Upper lobe of left lung (tissue), 6 donors: ENCODE data around the gene COA7. TPM values are rescaled to one million over a fixed set of nuclear protein-coding genes. Genes with fewer than 3 reads are reported as not detected.

Source experiments
- ATAC-seq, 2 donors: fragments of 200-7000 bp; cut with Tn5 transposase; one replicate each; pipeline ENCODE4 v1.9.1; 2022; ENCODE audit warnings: mild to moderate bottlenecking in 2 of 2, moderate library complexity in 2 of 2; ENCODE audit not compliant: low FRiP score in 2 of 2
- DNase-seq, 2 donors: peaks; one replicate each; pipeline ENCODE4 v3.0.0-alpha.2; 2019 to 2020
- H3K27ac ChIP-seq, 4 donors: fragments of 200-600 bp; sonication (generic); one replicate each; pipeline ENCODE4 v1.5.1; 2016 to 2019
- H3K27me3 ChIP-seq, 4 donors: fragments of 200-600 bp; sonication (generic); one replicate each; pipeline ENCODE4 v1.5.1; 2017 to 2019
- H3K36me3 ChIP-seq, 4 donors: fragments of 200-600 bp; sonication (generic); one replicate each; pipeline ENCODE4 v1.5.1; 2016 to 2019
- H3K4me1 ChIP-seq, 4 donors: fragments of 200-600 bp; sonication (generic); one replicate each; pipeline ENCODE4 v1.5.1; 2018 to 2019
- H3K4me3 ChIP-seq, 4 donors: fragments of 200-600 bp; sonication (generic); one replicate each; pipeline ENCODE4 v1.5.1; 2017 to 2019; ENCODE audit warnings: mild to moderate bottlenecking in 2 of 4, moderate library complexity in 1 of 4
- H3K9me3 ChIP-seq, 4 donors: fragments of 200-600 bp; sonication (generic); one replicate each; pipeline ENCODE4 v1.5.1; 2018 to 2019
- EP300 ChIP-seq, 4 donors: sonication (generic); formaldehyde crosslinking; IDR thresholded peaks; one replicate each; pipeline ENCODE4 v1.5.1; 2017; ENCODE audit warnings: antibody characterized with exemption in 4 of 4, control low read depth in 2 of 4
- POLR2A ChIP-seq, 4 donors: fragments of 450-650 bp; IDR thresholded peaks; one replicate each; pipeline ENCODE4 v1.5.1; 2016 to 2017; ENCODE audit warnings: antibody characterized with exemption in 4 of 4, mild to moderate bottlenecking in 2 of 4
- POLR2AphosphoS5 ChIP-seq, 2 donors: sonication (generic); formaldehyde crosslinking; IDR thresholded peaks; one replicate each; pipeline ENCODE4 v1.5.1; 2017; ENCODE audit warnings: antibody characterized with exemption in 2 of 2
- WGBS, 2 donors: methylation state at CpG; one replicate each; pipeline ENCODE4 v1.1.5; 2017 to 2018; 5-methylcytosine and 5-hydroxymethylcytosine counted together
- small RNA-seq, 4 donors: library from RNA; depleted of rRNA; stranded (forward); fragments of <200 nt; gene quantifications; one replicate each; pipeline ENCODE3, GENCODE V24; 2016
- total RNA-seq, 6 donors: library from RNA; depleted of rRNA in 4 of 6; stranded (reverse); fragments of >200 nt in 4 of 6; gene quantifications; one replicate each; pipeline versions ENCODE4 v1.1.0 to v1.2.1, GENCODE V29; 2016 to 2021
- TF ChIP-seq, protein P1 (sequence below), 6 experiments: fragments of 450-650 bp in 4 of 6; fragments of 200-600 bp in 2 of 6; sonication (generic) in 2 of 6; IDR thresholded peaks; one replicate each; pipeline ENCODE4 v1.5.1; 2016 to 2019; ENCODE audit warnings: antibody characterized with exemption in 6 of 6
- donor health status: DM: no; HTN: no; CAD: no; lungs with moderate emphysema.
- donor health status: DM: no; HTN: yes; CAD: no; lungs with severe emphysema.

Gene COA7
- total RNA-seq, 6 donors from 2014 or later, result 2.2 to 20.8 (median 10.6) TPM

DNA sequence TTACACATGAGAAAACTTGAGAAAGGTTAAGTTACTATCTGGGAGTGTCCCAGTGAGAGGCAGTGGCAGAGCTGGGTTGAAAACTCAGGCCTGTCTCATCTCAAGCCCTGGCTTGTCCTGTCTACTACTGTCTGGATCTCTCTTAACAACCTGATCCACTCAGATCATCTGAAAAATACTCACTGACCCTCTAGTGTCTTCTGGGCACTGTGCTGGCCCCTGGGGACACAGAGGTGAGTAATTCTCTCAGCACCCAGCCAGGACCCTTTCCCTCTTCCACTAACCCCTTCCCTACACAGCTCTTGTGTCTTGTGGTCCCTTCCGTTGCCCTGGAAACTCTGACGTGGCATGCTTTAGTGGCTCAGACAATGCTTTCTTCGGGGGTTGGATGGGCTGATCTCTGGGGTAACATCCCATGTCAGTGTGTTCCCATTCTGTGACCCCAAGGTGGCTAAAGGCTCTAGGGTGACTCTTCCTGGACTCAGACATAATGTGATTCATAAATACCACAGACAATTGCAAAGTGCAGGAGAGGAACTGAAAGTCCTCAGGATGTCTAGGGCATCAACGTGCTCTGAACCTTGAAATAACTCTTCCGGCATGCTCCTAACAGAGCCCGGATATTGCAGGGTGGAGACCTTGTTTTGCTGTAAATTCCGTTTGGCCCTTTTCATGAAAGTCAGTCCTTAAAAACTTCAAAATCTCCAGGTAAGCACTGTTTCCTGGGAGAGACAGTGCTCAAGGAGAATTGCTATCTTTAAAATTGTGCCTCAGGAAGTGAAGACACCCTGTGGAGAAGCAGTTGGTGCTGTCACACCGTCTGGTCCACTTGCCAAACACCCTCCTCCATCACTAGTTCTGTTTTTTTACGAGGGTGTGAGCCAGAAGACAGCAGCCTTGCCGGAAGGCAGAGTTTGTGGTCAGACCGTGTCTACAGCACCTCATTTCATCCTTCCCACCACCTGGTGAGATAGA lies 61.1 kb downstream of the COA7 start:
- Histone ChIP-seq H3K36me3 (no peaks in the 10 kb centered on the region), H3K27ac (peak overlapping the region; percentile 60 to 84 (median 74)), H3K27me3 (peaks cover 0 to 11% (median 5%) of the 10 kb centered on the region in 4 donors), H3K4me1 (peaks cover 7 to 31% (median 18%) of the 10 kb centered on the region in 4 donors), H3K4me3 (no peak overlapping the region), H3K9me3 (no peaks in the 10 kb centered on the region)
- 43 to 49% methylated on average over 11 of the region's 11 CpGs for WGBS, 2 donors
- ATAC-seq (peak; percentile 61), DNase-seq (peak in 1 of 2 donors; percentile 62)
- no peak for TF ChIP-seq POLR2A (IDR thresholded peaks at IDR 0.05)
- TF ChIP-seq POLR2AphosphoS5 (IDR thresholded peaks at IDR 0.05), result no peak
- no peak for TF ChIP-seq EP300 (IDR thresholded peaks at IDR 0.05)
- TF ChIP-seq, protein P1, sequence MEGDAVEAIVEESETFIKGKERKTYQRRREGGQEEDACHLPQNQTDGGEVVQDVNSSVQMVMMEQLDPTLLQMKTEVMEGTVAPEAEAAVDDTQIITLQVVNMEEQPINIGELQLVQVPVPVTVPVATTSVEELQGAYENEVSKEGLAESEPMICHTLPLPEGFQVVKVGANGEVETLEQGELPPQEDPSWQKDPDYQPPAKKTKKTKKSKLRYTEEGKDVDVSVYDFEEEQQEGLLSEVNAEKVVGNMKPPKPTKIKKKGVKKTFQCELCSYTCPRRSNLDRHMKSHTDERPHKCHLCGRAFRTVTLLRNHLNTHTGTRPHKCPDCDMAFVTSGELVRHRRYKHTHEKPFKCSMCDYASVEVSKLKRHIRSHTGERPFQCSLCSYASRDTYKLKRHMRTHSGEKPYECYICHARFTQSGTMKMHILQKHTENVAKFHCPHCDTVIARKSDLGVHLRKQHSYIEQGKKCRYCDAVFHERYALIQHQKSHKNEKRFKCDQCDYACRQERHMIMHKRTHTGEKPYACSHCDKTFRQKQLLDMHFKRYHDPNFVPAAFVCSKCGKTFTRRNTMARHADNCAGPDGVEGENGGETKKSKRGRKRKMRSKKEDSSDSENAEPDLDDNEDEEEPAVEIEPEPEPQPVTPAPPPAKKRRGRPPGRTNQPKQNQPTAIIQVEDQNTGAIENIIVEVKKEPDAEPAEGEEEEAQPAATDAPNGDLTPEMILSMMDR (IDR thresholded peaks at IDR 0.05), result no peak

DNA sequence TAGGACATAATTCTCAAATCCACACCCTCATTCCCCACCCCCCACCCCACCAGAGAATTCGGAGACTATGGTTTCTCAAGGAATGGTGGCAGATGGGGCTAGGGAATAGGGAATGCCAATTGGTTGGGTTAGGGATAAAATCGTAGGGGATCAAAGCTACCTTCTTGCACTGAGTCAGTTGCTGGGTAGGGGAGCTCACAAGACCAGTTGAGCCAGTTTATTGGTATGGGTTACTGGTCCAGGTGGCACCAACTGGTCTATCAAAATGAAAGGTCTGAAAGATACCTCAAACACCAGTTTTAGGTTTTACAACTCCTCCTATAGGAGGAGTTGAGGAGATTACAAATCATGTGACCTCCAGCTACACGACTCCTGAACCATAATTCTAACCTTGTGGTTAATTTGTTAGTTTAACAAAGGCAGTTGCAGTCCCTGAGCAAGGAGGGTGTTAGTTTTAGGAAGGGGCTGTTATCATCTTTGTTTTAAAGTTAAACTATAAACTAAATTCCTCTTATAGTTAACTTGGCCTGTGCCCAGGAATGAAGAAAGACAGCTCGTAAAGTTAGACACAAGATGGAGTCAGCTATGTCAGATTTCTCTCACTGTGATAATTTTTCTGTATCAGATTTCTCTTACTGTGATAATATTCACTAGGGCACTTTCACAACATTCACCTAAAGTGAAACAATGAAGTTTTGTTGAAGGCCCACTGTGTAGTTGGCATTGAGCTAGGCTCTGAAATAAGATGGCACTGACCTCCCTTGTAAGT lies 62.6 kb downstream of the COA7 start:
- H3K36me3 ChIP-seq, result no peaks in the 10 kb centered on the region
- TF ChIP-seq, protein P1 (IDR thresholded peaks at IDR 0.05), result no peak
- TF ChIP-seq EP300 (IDR thresholded peaks at IDR 0.05), result no peak
- no peak for TF ChIP-seq POLR2A (IDR thresholded peaks at IDR 0.05)
- TF ChIP-seq POLR2AphosphoS5 (IDR thresholded peaks at IDR 0.05), result no peak
- peaks cover 7 to 32% (median 18%) of the 10 kb centered on the region in 4 donors for H3K4me1 ChIP-seq
- H3K27ac ChIP-seq, result no peak overlapping the region
- H3K4me3 ChIP-seq, result no peak overlapping the region
- no peak for ATAC-seq
- DNase-seq, result no peak
- WGBS, 2 donors, result 70 to 81% methylated on average over 4 of the region's 4 CpGs
- no peaks in the 10 kb centered on the region for H3K9me3 ChIP-seq
- peaks cover 0 to 11% (median 5%) of the 10 kb centered on the region in 4 donors for H3K27me3 ChIP-seq

Small RNAs within 50 kb of the gene (small RNA-seq; reads per million reads assigned to genes)
- 0 reads per million in 4 donors for gene RN7SL62P

Other genes starting within 250 kb of the COA7 start
- gene TUT4, start 145.3 kb downstream of the COA7 start, total RNA-seq, result 10 to 100 TPM; 31.0 to 85.7 (median 55.4) TPM
- 10 to 100 TPM in 1 of 6 donors, 1 to 10 TPM in 5; 4.3 to 11.5 (median 9.2) TPM for gene GPX7, start 96.0 kb downstream of the COA7 start, total RNA-seq
- gene SHISAL2A, start 65.2 kb downstream of the COA7 start, total RNA-seq, result 10 to 100 TPM in 1 of 6 donors, 1 to 10 TPM in 1, under 1 TPM in 1, not detected in 3; 0.24 to 10.5 (median 3.0) TPM
- 10 to 100 TPM; 23.0 to 37.2 (median 25.7) TPM for gene ZYG11B, start 28.1 kb upstream of the COA7 start, total RNA-seq
- gene ZYG11A, start 144.4 kb upstream of the COA7 start, total RNA-seq, result under 1 TPM in 3 of 6 donors, not detected in 3; 0.10 to 0.15 (median 0.10) TPM
- gene ECHDC2, start 223.4 kb upstream of the COA7 start, total RNA-seq, result 100 to 1,000 TPM in 4 of 6 donors, 10 to 100 TPM in 2; 76.3 to 443 (median 113) TPM
- gene SCP2, start 228.9 kb upstream of the COA7 start, total RNA-seq, result 100 to 1,000 TPM in 4 of 6 donors, 10 to 100 TPM in 2; 52.4 to 173 (median 131) TPM